Heart right ventricle (tissue), 16 donors: ENCODE measurements around the gene TBX1. TPM values are rescaled to one million over a fixed set of nuclear protein-coding genes. Genes with fewer than 3 reads are reported as not detected.
"Not testable (repeated sequence)": the region's sequence is repeated elsewhere in the genome, so short reads cannot be mapped to it uniquely, and the experiment has no call there.

ENCODE experiments used
- ATAC-seq, 8 donors: fragments of 200-7000 bp; cut with Tn5 transposase; one replicate each; pipeline ENCODE4 v1.9.1; 2020; ENCODE audit warnings: mild to moderate bottlenecking in 8 of 8, moderate library complexity in 8 of 8, moderate number of reproducible peaks in 1 of 8
- DNase-seq, 2 donors: peaks; one replicate each; pipeline ENCODE4 v3.0.0-alpha.2; 2020
- H3K27ac ChIP-seq, 10 donors: fragments of 200-600 bp; sonication (generic) in 2 of 10; one replicate each; pipeline versions ENCODE4 v1.5.0 to v1.8.0; 2020 to 2022; ENCODE audit warnings: mild to moderate bottlenecking in 3 of 10
- H3K27me3 ChIP-seq, 7 donors: fragments of 200-600 bp; one replicate each; pipeline ENCODE4 v1.8.0; 2021 to 2022; ENCODE audit warnings: mild to moderate bottlenecking in 2 of 7
- H3K36me3 ChIP-seq, 9 donors: fragments of 200-600 bp; sonication (generic) in 1 of 9; one replicate each; pipeline versions ENCODE4 v1.5.0 to v1.8.0; 2020 to 2022; ENCODE audit warnings: mild to moderate bottlenecking in 2 of 9
- H3K4me1 ChIP-seq, 9 donors: fragments of 200-600 bp; sonication (generic) in 1 of 9; one replicate each; pipeline versions ENCODE4 v1.5.0 to v1.8.0; 2020 to 2022; ENCODE audit warnings: mild to moderate bottlenecking in 4 of 9
- H3K4me3 ChIP-seq, 10 donors: fragments of 200-600 bp; sonication (generic) in 2 of 10; one replicate each; pipeline versions ENCODE4 v1.5.0 to v1.8.0; 2020 to 2022; ENCODE audit warnings: mild to moderate bottlenecking in 7 of 10, moderate library complexity in 2 of 10
- H3K9me3 ChIP-seq, 11 donors: fragments of 200-600 bp in 10 of 11; sonication (generic) in 2 of 11; one replicate each; pipeline versions ENCODE4 v1.5.0 to v1.8.0; 2013 to 2022; ENCODE audit warnings: mild to moderate bottlenecking in 2 of 11, control low read depth in 1 of 11, moderate library complexity in 1 of 11
- CTCF ChIP-seq, 9 donors: fragments of 200-600 bp; sonication (generic) in 2 of 9; IDR thresholded peaks; one replicate each; pipeline versions ENCODE4 v1.5.0 to v1.8.0; 2021 to 2022; ENCODE audit warnings: antibody characterized with exemption in 9 of 9, mild to moderate bottlenecking in 5 of 9, moderate library complexity in 1 of 9
- WGBS, 2 donors: extraction: QIAGEN DNeasy Blood & Tissue Kit; methylation state at CpG; one replicate each; pipeline ENCODE4 v1.1.7; 2013; ENCODE audit warnings: inconsistent platforms in 1 of 2; 5-methylcytosine and 5-hydroxymethylcytosine counted together
- intact Hi-C, 10 donors: fragments of 100-400 bp; cut with DNase I; formaldehyde crosslinking; loops; one replicate each; pipeline versions ENCODE4 v1.11.1 to v1.14.2; 2022
- polyA plus RNA-seq, 2 donors: library from polyadenylated mRNA; stranded (reverse); fragments of 200-250 nt; gene quantifications; one replicate each; pipeline ENCODE4 v1.2.3, GENCODE V29; 2013
- total RNA-seq, 10 donors: library from RNA; stranded (reverse); fragmentation: NEBNext Ultra II Directional in 3 of 10; extraction: Animal tissue kit (Norgen Biotek cat#: 25700) in 3 of 10; gene quantifications; one replicate each; pipeline versions ENCODE4 v1.2.1 to v1.2.4, GENCODE V29; 2021 to 2023
- donor health status: Arrhythmogenic right ventricular cardiomyopathy.
- donor health status: ischemic (EF 13 %, LVEDD 7.1; RV severe dilation, severe dysfunction).
- donor health status: healthy with polysubstance abuse.
- donor health status: DM: no; HTN: yes; CAD: no.
- donor health status: DM: no; HTN: no; CAD: no.
- donor health status: ischemic (EF 25% LVEDD 6.9; RV normal size, moderate dysfunction).
- donor health status: ischemic (EF 25% LVEDD 5.7; RV mildly dilated, moderate dysfunction).
- donor health status: healthy.
- donor health status: DM: yes; HTN: yes; CAD: no.
- donor health status: Ischemic cardiomyopathy.
- donor health status: ischemic (EF 35%, LVEDD 5.7; RV mildly dilated, moderate dysfunction).
- donor health status: nonischemic (EF 11% LVEDD 7.7; RV severe dilation, severe dysfunction).
- donor health status: DM: yes; HTN: yes; CAD: no.
- donor health status: PGD.
- donor health status: ischemic (EF 29% LVEDD 5.4; RV normal size, mild dysfunction).
- donor health status: nonischemic (EF 23%, LVEDD 6.1; RV moderate dilation, normal function).

Gene TBX1
- total and polyA plus RNA-seq, 12 donors, result 0.53 to 1.8 (median 0.98) TPM

- intact Hi-C loops, result no loop called here
- no peaks in the 10 kb centered on the region for H3K27me3 ChIP-seq
- no peak for DNase-seq
- TF ChIP-seq CTCF (IDR thresholded peaks at IDR 0.05), result no peak
- peaks cover 0 to 7% (median 0%) of the 10 kb centered on the region in 9 donors for H3K36me3 ChIP-seq
- 80 to 99% methylated on average over 6 of the region's 6 CpGs for WGBS, 2 donors
- no peak overlapping the region for H3K4me3 ChIP-seq
- no peaks in the 10 kb centered on the region for H3K4me1 ChIP-seq
- H3K27ac ChIP-seq, result no peak overlapping the region
- H3K9me3 ChIP-seq, result peaks cover 0 to 32% (median 0%) of the 10 kb centered on the region in 11 donors
- no peak for ATAC-seq
Observed at GRCh38 chr22:19789828-19790227, 29.2 kb downstream of the TBX1 start.

GRCh38 chr22:19791243-19791642 is 30.7 kb downstream of the TBX1 start:
- ATAC-seq, result no peak
- Histone ChIP-seq H3K9me3 (peaks cover 0 to 32% (median 0%) of the 10 kb centered on the region in 11 donors), H3K27me3 (no peaks in the 10 kb centered on the region), H3K4me3 (no peak overlapping the region), H3K36me3 (peaks cover 0 to 7% (median 0%) of the 10 kb centered on the region in 9 donors), H3K27ac (no peak overlapping the region), H3K4me1 (no peaks in the 10 kb centered on the region)
- no peak for TF ChIP-seq CTCF (IDR thresholded peaks at IDR 0.05)
- intact Hi-C loops, result no loop called here
- no peak for DNase-seq

GRCh38 chr22:19791894-19792293 is 31.3 kb downstream of the TBX1 start:
- no peak for TF ChIP-seq CTCF (IDR thresholded peaks at IDR 0.05)
- no peaks in the 10 kb centered on the region for H3K4me1 ChIP-seq
- ATAC-seq, result no peak
- H3K27ac ChIP-seq, result no peak overlapping the region
- H3K36me3 ChIP-seq, result peaks cover 0 to 7% (median 0%) of the 10 kb centered on the region in 9 donors
- H3K9me3 ChIP-seq, result peaks cover 0 to 32% (median 0%) of the 10 kb centered on the region in 11 donors
- H3K27me3 ChIP-seq, result no peaks in the 10 kb centered on the region
- intact Hi-C loops, result no loop called here
- H3K4me3 ChIP-seq, result no peak overlapping the region
- DNase-seq, result no peak

GRCh38 chr22:19792383-19792896 is 31.9 kb downstream of the TBX1 start:
- H3K27ac ChIP-seq, H3K36me3 ChIP-seq, H3K4me1 ChIP-seq, ATAC-seq, H3K4me3 ChIP-seq, intact Hi-C loops, H3K27me3 ChIP-seq, DNase-seq: not testable (repeated sequence)
- peaks cover 0 to 32% (median 0%) of the 10 kb centered on the region in 11 donors for H3K9me3 ChIP-seq
- 94 to 96% methylated on average over 13 of the region's 13 CpGs for WGBS, 2 donors

- Histone ChIP-seq H3K36me3 (peaks cover 0 to 7% (median 0%) of the 10 kb centered on the region in 9 donors), H3K9me3 (peaks cover 0 to 32% (median 0%) of the 10 kb centered on the region in 11 donors), H3K4me1 (peaks cover 0 to 4% (median 0%) of the 10 kb centered on the region in 9 donors), H3K4me3 (no peak overlapping the region), H3K27ac (no peak overlapping the region), H3K27me3 (no peaks in the 10 kb centered on the region)
- intact Hi-C loops, result no loop called here
- DNase-seq, result no peak
- 70 to 73% methylated on average over 2 of the region's 2 CpGs for WGBS, 2 donors
- TF ChIP-seq CTCF (IDR thresholded peaks at IDR 0.05), result no peak
- ATAC-seq, result no peak
Observed at GRCh38 chr22:19793161-19793560, 32.6 kb downstream of the TBX1 start.
